HepG2 (cell line): Measurements from ENCODE around the gene PIGC. TPM values are rescaled to one million over a fixed set of nuclear protein-coding genes. Genes with fewer than 3 reads are reported as not detected.

ENCODE experiments used
- CENPBD1 ChIP-seq: sonication (generic); formaldehyde crosslinking; IDR thresholded peaks from 2 replicates; pipeline ENCODE4 v1.8.0; 2022; ENCODE audit warnings: missing genetic modification reagents, low read depth, mild to moderate bottlenecking, borderline replicate concordance
- CENPT ChIP-seq: sonication (generic); formaldehyde crosslinking; IDR thresholded peaks from 2 replicates; pipeline ENCODE4 v1.8.0; 2022; ENCODE audit warnings: low read depth, mild to moderate bottlenecking, moderate library complexity, missing genetic modification reagents
- FIP1L1 ChIP-seq: fragments of 200-400 bp; formaldehyde crosslinking; IDR thresholded peaks from 2 replicates; pipeline ENCODE4 v1.6.1; 2018; ENCODE audit warnings: low read depth, mild to moderate bottlenecking, low read length, moderate library complexity, borderline replicate concordance; ENCODE audit not compliant: insufficient read depth
- HIVEP1 ChIP-seq: sonication (generic); formaldehyde crosslinking; IDR thresholded peaks from 2 replicates; pipeline ENCODE4 v1.4.0; 2020; ENCODE audit warnings: mild to moderate bottlenecking, missing genetic modification reagents
- HOMEZ ChIP-seq: IDR thresholded peaks from 2 replicates; pipeline ENCODE4 v1.6.1; 2016; ENCODE audit warnings: low read depth
- HOXA3 ChIP-seq: sonication (generic); formaldehyde crosslinking; IDR thresholded peaks from 2 replicates; pipeline ENCODE4 v1.5.0; 2020; ENCODE audit warnings: missing genetic modification reagents
- KLF16 ChIP-seq, 2 experiments: sonication (generic) in 1 of 2; formaldehyde crosslinking in 1 of 2; IDR thresholded peaks; 2 replicates each; pipeline versions ENCODE4 v1.6.1 to v1.8.0; 2016 to 2023; ENCODE audit warnings: missing genetic modification reagents in 2 of 2, missing compliant biosample characterization in 1 of 2
- KMT2B ChIP-seq: IDR thresholded peaks from 2 replicates; pipeline ENCODE4 v1.6.1; 2016; ENCODE audit warnings: missing genetic modification reagents, missing compliant biosample characterization
- MED8 ChIP-seq: sonication (generic); formaldehyde crosslinking; IDR thresholded peaks from 2 replicates; pipeline ENCODE4 v1.8.1; 2023; ENCODE audit warnings: mild to moderate bottlenecking, missing genetic modification reagents; ENCODE audit not compliant: insufficient replicate concordance
- MLXIP ChIP-seq: sonication (generic); formaldehyde crosslinking; IDR thresholded peaks from 2 replicates; pipeline ENCODE4 v1.9.0; 2021; ENCODE audit warnings: missing genetic modification reagents, borderline replicate concordance
- TSC22D2 ChIP-seq: sonication (generic); formaldehyde crosslinking; IDR thresholded peaks from 2 replicates; pipeline ENCODE4 v1.5.1; 2020; ENCODE audit warnings: missing genetic modification reagents, mild to moderate bottlenecking, borderline replicate concordance
- USF2 ChIP-seq, 2 experiments: sonication (generic) in 1 of 2; formaldehyde crosslinking in 1 of 2; IDR thresholded peaks; 2 replicates each; pipeline versions ENCODE4 v1.5.1 to v1.6.1; 2011 to 2020; ENCODE audit warnings: borderline replicate concordance in 1 of 2, low read depth in 1 of 2, low read length in 1 of 2, mild to moderate bottlenecking in 1 of 2, missing genetic modification reagents in 1 of 2, moderate library complexity in 1 of 2
- XRCC5 ChIP-seq: fragments of 200-400 bp; formaldehyde crosslinking; optimal IDR thresholded peaks from 2 replicates; pipeline ENCODE3; 2017; ENCODE audit warnings: mild to moderate bottlenecking, low read length
- ZNF160 ChIP-seq: sonication (generic); formaldehyde crosslinking; IDR thresholded peaks from 2 replicates; pipeline ENCODE4 v1.8.0; 2022; ENCODE audit warnings: mild to moderate bottlenecking, inconsistent platforms, missing genetic modification reagents
- ZNF34 ChIP-seq: sonication (generic); formaldehyde crosslinking; IDR thresholded peaks from 2 replicates; pipeline ENCODE4 v1.4.0; 2020; ENCODE audit warnings: mild to moderate bottlenecking, missing genetic modification reagents, borderline replicate concordance
- ZNF484 ChIP-seq: sonication (generic); formaldehyde crosslinking; IDR thresholded peaks from 2 replicates; pipeline ENCODE4 v1.5.1; 2020; ENCODE audit warnings: mild to moderate bottlenecking, low read depth, missing genetic modification reagents, borderline replicate concordance
- ZNF563 ChIP-seq: sonication (generic); formaldehyde crosslinking; IDR thresholded peaks from 2 replicates; pipeline ENCODE4 v1.8.0; 2022; ENCODE audit warnings: mild to moderate bottlenecking, moderate library complexity, missing genetic modification reagents
- ZNF567 ChIP-seq: sonication (generic); formaldehyde crosslinking; IDR thresholded peaks from 2 replicates; pipeline ENCODE4 v1.8.1; 2023; ENCODE audit warnings: mild to moderate bottlenecking, missing genetic modification reagents, borderline replicate concordance
- ZNF724P ChIP-seq: sonication (generic); formaldehyde crosslinking; IDR thresholded peaks from 2 replicates; pipeline ENCODE4 v1.8.0; 2022; ENCODE audit warnings: missing genetic modification reagents, borderline replicate concordance
- ZNF782 ChIP-seq: sonication (generic); formaldehyde crosslinking; IDR thresholded peaks from 2 replicates; pipeline ENCODE4 v1.4.0; 2020; ENCODE audit warnings: missing genetic modification reagents, mild to moderate bottlenecking, borderline replicate concordance
- polyA plus RNA-seq, 8 experiments: library from polyadenylated mRNA; depleted of rRNA in 3 of 8; stranded (reverse) in 7 of 8; unstranded in 1 of 8; fragments of >200 nt; fragmentation: Illumina TruSeq in 4 of 8; extraction: Trizol in 4 of 8; gene quantifications; 2 replicates each; pipeline versions ENCODE4 v1.2.1 to v1.2.3, GENCODE V29; 2011 to 2016; ENCODE audit warnings: low read depth in 4 of 8, missing spikeins in 1 of 8, mixed read lengths in 1 of 8; ENCODE audit not compliant: insufficient read depth in 1 of 8
- total RNA-seq, 5 experiments: library from RNA; depleted of rRNA; stranded (reverse); fragments of >200 nt; fragmentation: Illumina TruSeq; extraction: Trizol; gene quantifications; 2 replicates each; pipeline ENCODE4 v1.2.3, GENCODE V29; 2016; ENCODE audit warnings: low read depth in 1 of 5

Gene PIGC
- total and polyA plus RNA-seq, 2 of the 13 experiments (the other 11 are each of a cell fraction or from before 2014, with no cell fraction given), result 26.7 to 29.5 TPM

- TF ChIP-seq ZNF160 (CRISPR knock-in tag) (no peak), CENPBD1 (no peak), CENPT (CRISPR knock-in tag) (no peak), FIP1L1 (no peak), MED8 (CRISPR knock-in tag) (peak; percentile 42), ZNF563 (peak; percentile 86), ZNF34 (no peak), MLXIP (CRISPR knock-in tag) (no peak), KLF16 (CRISPR knock-in tag; IDR thresholded peaks at IDR 0.05) (peak in 1 of 2 experiments; percentile 63; a peak in 2 of 4 replicates), TSC22D2 (CRISPR knock-in tag) (peak; percentile 59; the same call in 1 of the 2 replicates), HOXA3 (CRISPR knock-in tag) (peak; percentile 76; the same call in 1 of the 2 replicates), ZNF724P (CRISPR knock-in tag) (no peak), HOMEZ (peak; percentile 71; the same call in 1 of the 2 replicates), ZNF567 (CRISPR knock-in tag) (peak; percentile 89; the same call in 1 of the 2 replicates), ZNF484 (no peak), HIVEP1 (CRISPR knock-in tag) (0 out of 2 replicates have a peak, but pooled peaks have one; percentile 47), ZNF782 (peak; percentile 93; the same call in 1 of the 2 replicates), XRCC5 (peak; percentile 93), USF2 (IDR thresholded peaks at IDR 0.05; ENCODE audit: low read depth, low read length) (no peak), USF2 (CRISPR knock-in tag; IDR thresholded peaks at IDR 0.05; ENCODE audit: borderline replicate concordance) (no peak), KMT2B (CRISPR knock-in tag) (peak; percentile 91)
Observed at GRCh38 chr1:172443666-172444453, at the start of gene PIGC (continued).
